ENCODE results near the gene HTR3E.

DNA sequence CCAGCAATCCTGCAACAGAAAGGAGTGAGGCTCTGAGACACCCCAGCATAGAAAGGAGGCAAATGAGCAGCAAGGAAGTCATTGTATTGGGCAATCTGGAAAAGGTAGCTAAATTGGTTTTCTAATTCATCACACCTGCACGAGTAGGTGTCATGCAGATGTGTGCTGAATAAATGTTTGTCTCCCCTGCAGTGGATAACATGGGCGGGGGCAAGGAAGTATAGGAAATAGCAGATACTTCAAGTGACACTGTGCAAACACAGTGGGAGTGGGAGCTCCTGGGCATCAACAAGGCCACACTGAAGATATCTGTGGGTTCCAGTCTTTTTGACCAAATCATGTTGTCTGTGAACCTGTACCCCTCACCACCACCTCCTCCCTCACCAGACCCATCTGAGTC is 14.4 kb upstream of the HTR3E start:
- TF ChIP-seq, protein P1, sequence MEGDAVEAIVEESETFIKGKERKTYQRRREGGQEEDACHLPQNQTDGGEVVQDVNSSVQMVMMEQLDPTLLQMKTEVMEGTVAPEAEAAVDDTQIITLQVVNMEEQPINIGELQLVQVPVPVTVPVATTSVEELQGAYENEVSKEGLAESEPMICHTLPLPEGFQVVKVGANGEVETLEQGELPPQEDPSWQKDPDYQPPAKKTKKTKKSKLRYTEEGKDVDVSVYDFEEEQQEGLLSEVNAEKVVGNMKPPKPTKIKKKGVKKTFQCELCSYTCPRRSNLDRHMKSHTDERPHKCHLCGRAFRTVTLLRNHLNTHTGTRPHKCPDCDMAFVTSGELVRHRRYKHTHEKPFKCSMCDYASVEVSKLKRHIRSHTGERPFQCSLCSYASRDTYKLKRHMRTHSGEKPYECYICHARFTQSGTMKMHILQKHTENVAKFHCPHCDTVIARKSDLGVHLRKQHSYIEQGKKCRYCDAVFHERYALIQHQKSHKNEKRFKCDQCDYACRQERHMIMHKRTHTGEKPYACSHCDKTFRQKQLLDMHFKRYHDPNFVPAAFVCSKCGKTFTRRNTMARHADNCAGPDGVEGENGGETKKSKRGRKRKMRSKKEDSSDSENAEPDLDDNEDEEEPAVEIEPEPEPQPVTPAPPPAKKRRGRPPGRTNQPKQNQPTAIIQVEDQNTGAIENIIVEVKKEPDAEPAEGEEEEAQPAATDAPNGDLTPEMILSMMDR (IDR thresholded peaks at IDR 0.05; ENCODE audit: insufficient read depth, low read length, poor library complexity, severe bottlenecking) = no peak
- TF ChIP-seq EZH2phosphoT487 (conservative IDR thresholded peaks at IDR 0.05; ENCODE audit: low read length) = no peak
